Ascending aorta (tissue), 2 donors: ENCODE measurements around the gene CHCHD3. TPM values are rescaled to one million over a fixed set of nuclear protein-coding genes. Genes with fewer than 3 reads are reported as not detected.

Experiments used
- DNase-seq, 2 donors: peaks; one replicate each; pipeline ENCODE4 v3.0.0-alpha.2; 2019; ENCODE audit warnings: low spot score in 2 of 2
- H3K27ac ChIP-seq, 2 donors: fragments of 200-600 bp; sonication (generic); one replicate each; pipeline ENCODE4 v1.5.1; 2016 to 2017; ENCODE audit warnings: mild to moderate bottlenecking in 1 of 2
- H3K27me3 ChIP-seq: fragments of 200-600 bp; sonication (generic); one replicate; pipeline ENCODE4 v1.5.1; 2017
- H3K36me3 ChIP-seq, 2 donors: fragments of 200-600 bp; sonication (generic); one replicate each; pipeline ENCODE4 v1.5.1; 2016
- H3K4me1 ChIP-seq, 2 donors: fragments of 200-600 bp; sonication (generic); one replicate each; pipeline ENCODE4 v1.5.1; 2016 to 2017; ENCODE audit warnings: mild to moderate bottlenecking in 1 of 2
- H3K4me3 ChIP-seq, 2 donors: fragments of 200-600 bp; sonication (generic); one replicate each; pipeline ENCODE4 v1.5.1; 2016 to 2017; ENCODE audit warnings: mild to moderate bottlenecking in 1 of 2
- H3K9me3 ChIP-seq, 2 donors: fragments of 200-600 bp; sonication (generic); one replicate each; pipeline ENCODE4 v1.5.1; 2016
- CTCF ChIP-seq, 3 experiments: fragments of 200-600 bp in 2 of 3; fragments of 450-650 bp in 1 of 3; sonication (generic) in 2 of 3; IDR thresholded peaks; one replicate each; pipeline ENCODE4 v1.5.1; 2016 to 2019; ENCODE audit warnings: antibody characterized with exemption in 3 of 3, mild to moderate bottlenecking in 1 of 3, moderate library complexity in 1 of 3
- intact Hi-C: fragments of 100-400 bp; cut with DNase I; formaldehyde crosslinking; loops from one replicate; pipeline ENCODE4 v1.15.1; 2023
- total RNA-seq: library from RNA; depleted of rRNA; stranded (reverse); fragments of >200 nt; gene quantifications from one replicate; pipeline ENCODE4 v1.1.0, GENCODE V29; 2016

CHCHD3 gene
- total RNA-seq, 1 donor from 2014 or later, result 26.2 TPM

- DNase-seq, result no peak
- Histone ChIP-seq H3K27ac (no peak overlapping the region), H3K4me3 (no peak overlapping the region), H3K4me1 (no peaks in the 10 kb centered on the region), H3K9me3 (no peaks in the 10 kb centered on the region), H3K27me3 (no peaks in the 10 kb centered on the region), H3K36me3 (no peaks in the 10 kb centered on the region)
- no peak for TF ChIP-seq CTCF (IDR thresholded peaks at IDR 0.05)
- intact Hi-C loops, result no loop called here
Observed at GRCh38 chr7:133119067-133119466, 37.2 kb upstream of the CHCHD3 start.

GRCh38 chr7:133118261-133118660 is 36.4 kb upstream of the CHCHD3 start:
- H3K9me3 ChIP-seq, result no peaks in the 10 kb centered on the region
- H3K4me1 ChIP-seq, result no peaks in the 10 kb centered on the region
- no peaks in the 10 kb centered on the region for H3K36me3 ChIP-seq
- no peaks in the 10 kb centered on the region for H3K27me3 ChIP-seq
- no peak overlapping the region for H3K4me3 ChIP-seq
- DNase-seq, result no peak
- no peak overlapping the region for H3K27ac ChIP-seq
- intact Hi-C loops, result no loop called here
- no peak for TF ChIP-seq CTCF (IDR thresholded peaks at IDR 0.05)

- no peaks in the 10 kb centered on the region for H3K36me3 ChIP-seq
- no peaks in the 10 kb centered on the region for H3K27me3 ChIP-seq
- no peak for DNase-seq
- no peaks in the 10 kb centered on the region for H3K9me3 ChIP-seq
- no peaks in the 10 kb centered on the region for H3K4me1 ChIP-seq
- H3K4me3 ChIP-seq, result no peak overlapping the region
- no peak for TF ChIP-seq CTCF (IDR thresholded peaks at IDR 0.05)
- intact Hi-C loops, result no loop called here
- H3K27ac ChIP-seq, result no peak overlapping the region
Observed at GRCh38 chr7:133117452-133117851, 35.6 kb upstream of the CHCHD3 start.

GRCh38 chr7:133115596-133115995 is 33.7 kb upstream of the CHCHD3 start:
- Histone ChIP-seq H3K4me1 (no peaks in the 10 kb centered on the region), H3K27me3 (no peaks in the 10 kb centered on the region), H3K9me3 (no peaks in the 10 kb centered on the region), H3K27ac (no peak overlapping the region), H3K36me3 (no peaks in the 10 kb centered on the region), H3K4me3 (no peak overlapping the region)
- no peak for TF ChIP-seq CTCF (IDR thresholded peaks at IDR 0.05)
- intact Hi-C loops, result no loop called here
- DNase-seq, result no peak

- Histone ChIP-seq H3K27me3 (no peaks in the 10 kb centered on the region), H3K9me3 (no peaks in the 10 kb centered on the region), H3K4me1 (no peaks in the 10 kb centered on the region), H3K27ac (no peak overlapping the region), H3K4me3 (no peak overlapping the region), H3K36me3 (no peaks in the 10 kb centered on the region)
- no peak for TF ChIP-seq CTCF (IDR thresholded peaks at IDR 0.05)
- no peak for DNase-seq
- intact Hi-C loops, result no loop called here
Observed at GRCh38 chr7:133114519-133114918, 32.6 kb upstream of the CHCHD3 start.

- intact Hi-C loops, result no loop called here
- no peak for DNase-seq
- Histone ChIP-seq H3K36me3 (no peaks in the 10 kb centered on the region), H3K4me3 (no peak overlapping the region), H3K9me3 (no peaks in the 10 kb centered on the region), H3K27me3 (no peaks in the 10 kb centered on the region), H3K4me1 (no peaks in the 10 kb centered on the region), H3K27ac (no peak overlapping the region)
- no peak for TF ChIP-seq CTCF (IDR thresholded peaks at IDR 0.05)
Observed at GRCh38 chr7:133112976-133113375, 31.1 kb upstream of the CHCHD3 start.
